Measurements from ENCODE around the gene GAD2.

Gene GAD2

GRCh38 chr10:26225322-26225721 is 8.7 kb downstream of the GAD2 start:
- no peak for DNase-seq

- DNase-seq, result no peak
Observed at GRCh38 chr10:26227786-26228185, 11.2 kb downstream of the GAD2 start.

- DNase-seq, result no peak
Observed at GRCh38 chr10:26232174-26232573, 15.6 kb downstream of the GAD2 start.

DNA sequence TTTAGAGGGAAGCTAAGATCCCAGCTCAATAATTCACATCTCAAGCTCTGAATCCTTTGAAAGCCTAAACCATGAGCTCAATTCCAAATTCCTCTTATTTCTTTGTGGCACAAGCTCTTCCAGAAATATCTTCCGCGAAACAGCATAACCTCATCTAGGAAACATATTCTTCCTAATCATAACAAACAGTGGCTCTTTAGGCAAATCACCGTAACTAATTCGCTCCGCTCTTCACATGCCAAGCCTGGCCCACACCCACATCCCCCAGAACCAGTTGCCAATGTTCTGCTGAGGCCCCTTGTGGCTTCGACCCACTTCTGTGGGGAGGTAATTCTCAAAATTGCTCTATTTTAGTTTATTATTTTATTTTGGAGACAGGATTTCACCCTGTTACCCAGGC is 19.2 kb downstream of the GAD2 start:
- DNase-seq, result no peak

DNA sequence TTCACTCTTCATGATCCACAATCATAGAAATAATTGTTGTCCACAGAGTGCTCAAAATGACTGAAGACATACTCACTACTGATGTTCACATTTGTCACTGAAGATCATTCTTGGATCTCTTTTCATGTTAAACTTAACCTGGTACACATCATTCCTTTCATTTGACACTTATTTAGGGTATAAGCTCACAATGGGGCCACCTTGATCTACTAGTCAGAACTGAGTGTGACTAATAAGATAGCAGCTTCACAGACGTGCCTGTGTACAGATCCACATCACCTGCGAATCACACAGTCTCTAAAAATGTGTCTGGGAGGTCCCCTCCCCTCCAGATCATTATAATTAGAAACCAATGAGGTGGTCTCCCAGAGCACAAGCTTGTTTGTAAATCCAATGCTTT is 21.8 kb downstream of the GAD2 start:
- DNase-seq, result no peak

GRCh38 chr10:26242706-26243350 is 26.3 kb downstream of the GAD2 start:
- no peak for DNase-seq

GRCh38 chr10:26243351-26243720 is 26.8 kb downstream of the GAD2 start:
- DNase-seq, result no peak

- no peak for DNase-seq
Observed at GRCh38 chr10:26249681-26250080, 33.1 kb downstream of the GAD2 start.

DNA sequence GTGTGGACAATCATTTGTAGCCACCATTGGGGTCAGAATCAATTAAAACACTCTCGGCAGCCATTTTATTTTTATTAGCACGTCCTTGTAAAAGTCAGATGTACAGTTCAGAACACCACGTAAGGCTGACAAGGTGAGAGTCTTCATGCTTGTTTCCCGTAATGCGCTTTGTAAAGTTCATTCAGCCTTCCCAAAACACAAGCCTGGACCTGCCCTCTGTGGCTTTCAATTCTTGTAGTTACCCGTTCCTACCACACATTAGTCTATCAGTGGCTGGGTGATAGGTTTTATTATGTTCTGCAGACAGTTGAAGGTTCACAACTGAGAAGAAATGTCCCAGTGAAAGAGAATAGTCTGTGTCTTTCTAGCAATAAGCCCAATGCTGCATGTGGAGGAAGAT is 35.4 kb downstream of the GAD2 start:
- no peak for DNase-seq

GRCh38 chr10:26254616-26255015 is 38.0 kb downstream of the GAD2 start:
- DNase-seq, result no peak

GRCh38 chr10:26259341-26259740 is 42.8 kb downstream of the GAD2 start:
- DNase-seq, result no peak

DNA sequence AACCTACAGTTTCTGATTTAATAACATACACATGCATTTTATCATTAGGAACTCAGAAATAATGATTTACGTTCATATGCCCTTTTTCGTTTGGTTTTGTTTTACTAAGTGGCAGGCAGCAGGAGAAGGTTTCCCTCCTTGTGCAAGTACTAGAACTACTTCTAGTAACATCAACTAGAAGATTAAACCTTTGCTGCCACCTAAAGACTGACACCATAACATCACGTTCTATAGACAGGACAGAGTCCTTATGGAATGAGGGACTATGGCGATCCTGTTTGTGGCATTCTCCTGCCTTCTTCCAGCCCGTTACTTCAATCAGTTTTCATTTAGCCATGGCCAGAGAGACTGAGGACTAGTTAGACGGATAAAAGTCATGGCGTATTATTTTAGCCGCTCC is 53.2 kb downstream of the GAD2 start:
- DNase-seq, result peak; percentile 60

DNA sequence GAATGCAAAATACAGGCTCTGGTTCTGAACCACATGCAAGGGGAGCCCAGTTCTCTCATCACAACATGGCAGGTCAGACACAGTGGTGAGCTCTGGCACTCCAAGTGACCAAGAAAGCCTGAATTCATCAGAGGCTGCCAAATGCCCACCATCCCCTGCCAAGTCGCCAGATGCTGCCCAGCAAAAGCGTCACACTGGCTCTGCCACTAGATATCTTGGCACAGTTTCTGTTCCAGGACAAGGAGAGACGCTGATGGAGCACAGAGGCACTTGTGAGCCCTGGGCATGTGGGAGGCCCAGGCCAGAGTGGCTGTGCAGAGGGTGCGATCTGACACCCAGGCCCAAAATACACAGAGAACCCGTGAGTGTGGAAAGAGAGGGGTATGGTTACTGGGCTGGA is 57.8 kb downstream of the GAD2 start:
- no peak for DNase-seq

DNA sequence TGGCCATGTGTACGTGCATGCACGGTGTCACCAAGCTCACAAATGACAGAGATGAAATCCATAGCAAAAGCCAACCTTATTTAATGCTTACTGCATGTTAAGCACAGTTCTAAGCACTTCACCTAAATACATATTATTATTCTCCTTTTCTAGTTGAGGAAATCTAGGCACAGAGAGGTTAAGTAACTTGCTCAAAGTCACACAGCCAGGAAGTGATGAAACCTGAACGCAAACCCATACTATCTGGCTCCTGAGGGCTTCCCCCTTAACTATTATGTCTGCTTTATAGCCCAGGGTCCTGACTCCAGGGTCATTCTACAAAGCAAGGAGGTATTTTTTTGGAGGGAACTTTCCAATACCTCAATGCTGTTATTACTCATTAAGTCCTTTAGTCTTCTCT is 61.7 kb downstream of the GAD2 start:
- DNase-seq, result no peak

DNA sequence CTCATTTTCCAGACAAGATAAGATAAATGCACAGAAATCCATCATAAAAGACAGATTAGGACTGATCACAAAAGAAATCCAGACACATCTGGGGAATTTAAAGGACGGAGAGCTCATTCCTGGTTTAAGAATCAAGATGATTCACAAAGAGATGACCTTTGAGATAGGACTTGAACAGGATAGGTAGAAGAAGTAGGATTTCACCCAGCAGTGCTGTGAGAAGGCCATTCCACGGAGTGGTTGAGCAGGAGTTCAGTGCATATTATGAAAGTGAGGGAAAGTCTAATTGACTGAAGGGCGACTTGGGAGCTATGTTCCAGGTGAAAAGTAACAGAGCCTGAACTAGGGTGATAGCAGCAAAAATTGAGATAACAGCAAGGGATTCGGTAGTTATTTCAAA is 73.7 kb downstream of the GAD2 start:
- DNase-seq, result no peak

GRCh38 chr10:26291721-26292480 is 75.3 kb downstream of the GAD2 start:
- no peak for DNase-seq

DNA sequence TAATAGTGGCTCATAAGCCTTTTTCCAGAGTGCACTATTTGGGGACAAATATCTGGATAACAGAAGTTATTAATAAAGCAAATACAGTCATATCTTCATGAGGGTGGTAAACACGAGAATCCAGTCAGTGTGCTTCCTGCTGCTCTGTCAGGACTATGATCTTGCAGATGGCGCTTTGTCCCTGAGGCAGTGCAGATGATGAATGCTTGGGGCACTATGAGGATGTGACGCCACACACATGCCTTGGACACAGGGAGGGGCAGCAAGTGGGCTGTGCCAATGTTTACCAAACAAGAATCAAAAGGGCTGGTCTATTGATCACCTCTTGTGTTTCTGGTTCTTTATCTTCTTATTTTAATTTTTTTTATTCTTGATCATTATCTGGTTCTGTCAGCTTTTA is 79.8 kb downstream of the GAD2 start:
- DNase-seq, result no peak

GRCh38 chr10:26300001-26300400 is 83.4 kb downstream of the GAD2 start:
- no peak for DNase-seq

- DNase-seq, result no peak
Observed at GRCh38 chr10:26303366-26303765, 86.8 kb downstream of the GAD2 start.

DNA sequence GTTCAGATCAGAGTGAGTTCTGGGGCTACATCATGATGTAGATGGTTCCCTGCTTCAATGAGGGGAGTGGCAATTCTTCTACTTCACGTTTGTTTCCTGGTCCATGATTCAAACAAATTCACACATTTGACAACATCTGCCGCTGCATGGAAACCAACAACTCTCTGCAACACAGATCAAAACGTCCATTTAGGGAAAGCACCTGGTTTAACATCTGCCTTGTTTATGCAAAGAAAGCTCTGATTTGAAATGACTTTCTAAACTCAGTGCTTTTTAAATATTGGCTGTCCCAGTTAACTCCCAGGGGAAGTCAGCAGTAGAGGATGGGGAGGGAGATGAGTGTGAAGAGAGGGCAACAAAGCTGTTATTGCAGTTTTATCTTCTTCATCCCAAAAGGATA is 93.8 kb downstream of the GAD2 start:
- DNase-seq, result no peak

GRCh38 chr10:26311383-26311940 is 94.9 kb downstream of the GAD2 start:
- no peak for DNase-seq

DNA sequence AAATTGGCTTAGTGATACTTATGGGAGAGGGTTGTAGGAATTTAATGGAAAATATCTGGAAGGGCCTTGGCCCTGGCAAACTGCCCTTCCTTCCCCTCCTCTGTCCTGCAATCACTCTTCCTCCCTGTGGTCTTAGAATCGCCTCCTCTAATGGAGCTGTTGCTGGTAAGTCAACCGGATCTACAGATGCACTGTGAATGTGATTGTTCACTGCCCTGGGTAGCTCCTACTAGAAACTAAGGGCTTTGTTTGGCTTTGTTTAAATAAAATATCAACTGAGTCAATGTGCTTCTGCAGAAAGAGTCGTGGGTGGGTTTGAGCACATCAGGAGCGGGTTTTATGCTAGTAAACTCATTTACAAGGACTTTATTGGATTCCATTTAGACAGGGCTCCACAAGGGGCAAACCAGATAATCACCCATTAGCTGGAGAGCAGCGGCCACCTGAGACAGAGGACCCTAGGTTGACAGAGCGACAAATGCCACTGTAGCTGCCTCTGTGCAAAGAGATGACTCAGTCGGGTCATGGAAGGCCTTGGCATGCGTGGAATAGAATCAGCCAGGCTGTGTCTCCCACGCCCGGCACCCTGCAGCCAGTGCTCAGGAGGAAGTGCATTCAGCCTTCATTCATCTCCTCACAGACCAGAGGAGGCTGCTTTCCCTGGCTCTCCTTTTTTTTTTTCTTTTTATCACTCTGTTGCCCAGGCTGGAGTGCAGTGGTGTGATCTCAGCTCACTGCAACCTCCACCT is 97.9 kb downstream of the GAD2 start:
- no peak for DNase-seq

DNA sequence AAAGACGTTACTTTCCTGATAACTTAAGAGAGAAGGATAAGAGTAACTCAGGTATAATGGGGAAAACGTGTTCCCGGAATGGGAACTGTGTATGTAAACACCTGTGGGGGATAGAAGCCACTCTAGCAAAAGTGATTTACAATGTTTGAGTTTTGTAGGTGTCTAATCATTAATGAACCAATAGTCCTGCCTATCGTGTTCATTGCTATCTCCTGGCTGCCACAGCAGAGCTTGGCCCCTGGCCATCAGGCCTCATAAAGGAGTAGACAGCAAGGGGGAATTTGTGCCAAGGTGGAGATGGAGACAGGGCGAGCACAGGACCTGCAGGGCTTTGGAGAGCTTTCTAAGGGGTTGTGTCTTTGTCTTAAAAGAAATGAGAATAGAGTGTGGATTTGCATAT is 102.1 kb downstream of the GAD2 start:
- DNase-seq, result no peak

DNA sequence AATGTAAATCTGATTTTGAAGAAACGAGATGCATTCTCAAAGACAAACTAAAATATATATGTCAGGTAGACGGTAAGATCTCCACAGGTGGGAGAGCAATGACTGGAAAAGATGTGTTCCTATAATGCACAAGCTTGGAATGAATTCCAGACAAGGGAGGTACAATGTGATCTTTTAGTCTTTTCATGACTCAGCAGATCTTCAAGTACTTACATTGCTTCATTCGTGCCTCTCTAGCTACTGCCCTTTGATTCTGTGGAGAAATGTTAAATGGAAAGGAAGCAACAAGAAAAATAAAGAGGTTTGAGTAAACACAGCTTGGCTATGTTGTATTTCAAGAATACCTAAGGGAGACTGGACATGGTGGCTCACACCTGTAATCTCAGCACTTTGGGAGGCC is 106.6 kb downstream of the GAD2 start:
- DNase-seq, result peak; percentile 11

Data from hematopoietic multipotent progenitor cell treated with erythropoietin and hydrocortisone succinate and interleukin-3 and kit ligand, for 4 days (in vitro differentiated cells).